BJ (cell line): ENCODE data around the gene TFAP2A. TPM values are rescaled to one million over a fixed set of nuclear protein-coding genes. Genes with fewer than 3 reads are reported as not detected.

Experiments used
- CTCF ChIA-PET: fragments of 350-600 bp; formaldehyde crosslinking; extraction: SDS; loops from one replicate; lab custom pipeline; 2021; ENCODE audit warnings: antibody characterized with exemption, inconsistent platforms; lab: Yijun Ruan, JAX
- POLR2A ChIA-PET: fragments of 300-600 bp; sonication (Branson Sonifier 250); formaldehyde crosslinking; extraction: SDS; loops from one replicate; lab custom pipeline; 2021; ENCODE audit warnings: antibody characterized with exemption; lab: Charles Lee
- DNase-seq: peaks from one replicate; pipeline ENCODE4 v3.0.0-alpha.2; 2011; ENCODE audit warnings: low read depth
- H3K27me3 ChIP-seq: 2 replicates; pipeline ENCODE4 v1.6.0; 2011; ENCODE audit warnings: low read length; ENCODE audit not compliant: control insufficient read depth, insufficient read depth
- H3K36me3 ChIP-seq: 2 replicates; pipeline ENCODE4 v1.5.1; 2011; ENCODE audit warnings: low read length; ENCODE audit not compliant: control insufficient read depth, insufficient read depth
- H3K4me3 ChIP-seq: 2 replicates; pipeline ENCODE4 v1.5.1; 2011; ENCODE audit warnings: low read depth, mild to moderate bottlenecking, control low read depth, low read length
- polyA plus RNA-seq: library from polyadenylated mRNA; depleted of rRNA; stranded (reverse); fragments of >200 nt; gene quantifications from 2 replicates; pipeline ENCODE4 v1.2.3, GENCODE V29; 2011
- TF ChIP-seq, protein P1 (sequence below): IDR thresholded peaks from 2 replicates; pipeline ENCODE4 v1.5.1; 2011; ENCODE audit warnings: low read depth, mild to moderate bottlenecking, control low read depth, inconsistent platforms, low read length, moderate library complexity; ENCODE audit not compliant: insufficient read depth

TFAP2A gene
- polyA plus RNA-seq, 1 experiment: 14.0 TPM

DNA sequence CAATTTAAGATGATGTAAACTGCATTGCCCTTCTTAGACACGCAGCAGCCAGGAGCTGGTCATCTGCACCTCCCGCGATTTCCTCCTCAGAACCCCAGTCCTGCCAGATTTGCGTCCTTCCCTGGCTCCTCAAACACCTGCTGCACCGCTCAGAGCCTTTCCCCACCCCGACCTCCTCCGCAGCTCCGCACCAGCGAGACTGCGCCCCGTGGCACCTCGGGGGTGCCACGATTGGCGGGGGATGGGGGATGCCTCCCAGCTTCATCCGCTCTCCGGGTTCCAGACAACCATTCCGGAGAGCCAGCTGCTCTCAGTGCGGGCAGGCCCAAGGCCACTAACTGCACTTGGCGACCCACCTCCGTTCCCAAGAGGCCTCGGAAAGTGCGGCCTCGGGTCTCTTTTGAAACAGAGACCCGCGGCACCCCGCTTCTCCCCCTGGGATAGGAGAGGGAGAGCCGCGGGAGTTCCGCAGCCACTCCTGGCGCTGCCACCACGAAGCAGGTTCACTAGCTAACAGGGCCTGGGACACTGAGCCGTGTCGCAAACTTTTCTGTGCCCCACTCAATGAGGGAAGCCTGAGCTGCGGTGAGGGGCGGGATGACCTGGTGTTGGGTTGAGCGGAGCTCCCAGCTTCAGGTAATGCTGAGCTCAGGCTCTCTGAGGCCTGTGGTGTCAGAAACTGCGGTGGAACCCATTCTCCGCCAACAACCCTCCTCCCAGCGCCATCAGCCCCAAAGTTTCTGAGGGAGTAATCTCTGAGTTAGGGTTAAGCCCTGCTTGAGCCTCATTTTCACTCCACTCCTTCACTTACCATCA is 7.3 kb upstream of the TFAP2A start:
- ChIA-PET POLR2A (no interaction called here), CTCF (interaction anchor here (1.0 to 1.3 kb wide), 2 partner anchors 391 to 1439 kb away, joined by 3 to 6 read pairs; no protein-coding TSS in a partner anchor)
- no peaks in the 10 kb centered on the region for H3K27me3 ChIP-seq
- no peak for DNase-seq
- H3K36me3 ChIP-seq: no peaks in the 10 kb centered on the region
- H3K4me3 ChIP-seq: no peak overlapping the region
- TF ChIP-seq, protein P1, sequence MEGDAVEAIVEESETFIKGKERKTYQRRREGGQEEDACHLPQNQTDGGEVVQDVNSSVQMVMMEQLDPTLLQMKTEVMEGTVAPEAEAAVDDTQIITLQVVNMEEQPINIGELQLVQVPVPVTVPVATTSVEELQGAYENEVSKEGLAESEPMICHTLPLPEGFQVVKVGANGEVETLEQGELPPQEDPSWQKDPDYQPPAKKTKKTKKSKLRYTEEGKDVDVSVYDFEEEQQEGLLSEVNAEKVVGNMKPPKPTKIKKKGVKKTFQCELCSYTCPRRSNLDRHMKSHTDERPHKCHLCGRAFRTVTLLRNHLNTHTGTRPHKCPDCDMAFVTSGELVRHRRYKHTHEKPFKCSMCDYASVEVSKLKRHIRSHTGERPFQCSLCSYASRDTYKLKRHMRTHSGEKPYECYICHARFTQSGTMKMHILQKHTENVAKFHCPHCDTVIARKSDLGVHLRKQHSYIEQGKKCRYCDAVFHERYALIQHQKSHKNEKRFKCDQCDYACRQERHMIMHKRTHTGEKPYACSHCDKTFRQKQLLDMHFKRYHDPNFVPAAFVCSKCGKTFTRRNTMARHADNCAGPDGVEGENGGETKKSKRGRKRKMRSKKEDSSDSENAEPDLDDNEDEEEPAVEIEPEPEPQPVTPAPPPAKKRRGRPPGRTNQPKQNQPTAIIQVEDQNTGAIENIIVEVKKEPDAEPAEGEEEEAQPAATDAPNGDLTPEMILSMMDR: no peak

DNA sequence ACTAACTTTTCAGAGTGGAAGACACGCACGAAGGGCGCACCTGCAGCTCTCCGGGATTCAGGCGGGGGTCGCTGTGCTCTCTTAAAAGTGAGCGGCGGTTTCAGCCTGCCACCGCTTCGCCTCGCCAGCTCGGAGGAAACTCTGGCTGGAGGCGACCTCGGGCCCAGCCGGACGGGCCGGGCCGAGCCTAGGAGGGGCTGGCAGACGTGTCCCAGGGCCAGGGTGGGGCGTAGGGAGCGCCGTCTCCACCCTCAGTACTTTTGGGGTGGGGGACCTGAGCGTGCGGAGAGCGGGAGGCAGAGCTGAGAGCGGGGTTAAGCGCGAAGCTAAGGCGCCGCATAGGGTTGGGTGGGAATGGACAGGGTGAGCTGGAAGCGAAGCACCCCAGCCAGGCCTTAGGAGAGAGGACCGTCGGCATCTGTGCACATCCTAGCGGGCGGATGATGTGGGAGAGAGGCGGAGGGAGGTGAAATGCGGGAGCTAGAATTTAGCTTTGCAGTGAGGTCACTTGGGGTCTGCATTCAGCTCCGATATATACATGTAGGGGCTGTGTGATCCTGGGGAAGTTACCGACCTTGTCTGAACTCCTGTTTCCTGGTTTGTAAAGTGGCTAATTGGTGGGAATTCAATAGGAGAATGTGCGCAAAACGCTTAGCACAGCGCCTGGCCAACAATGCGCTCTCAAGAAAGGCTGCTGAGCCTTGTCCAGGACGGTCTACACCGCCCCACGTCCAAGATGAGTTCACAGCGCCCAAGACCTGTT is 6.5 kb upstream of the TFAP2A start:
- H3K27me3 ChIP-seq: no peaks in the 10 kb centered on the region
- H3K36me3 ChIP-seq: no peaks in the 10 kb centered on the region
- no peak for DNase-seq
- no peak overlapping the region for H3K4me3 ChIP-seq
- TF ChIP-seq, protein P1: no peak
- ChIA-PET CTCF (interaction anchor here (1.0 to 1.3 kb wide), 2 partner anchors 391 to 1439 kb away, joined by 3 to 6 read pairs; no protein-coding TSS in a partner anchor), POLR2A (no interaction called here)

DNA sequence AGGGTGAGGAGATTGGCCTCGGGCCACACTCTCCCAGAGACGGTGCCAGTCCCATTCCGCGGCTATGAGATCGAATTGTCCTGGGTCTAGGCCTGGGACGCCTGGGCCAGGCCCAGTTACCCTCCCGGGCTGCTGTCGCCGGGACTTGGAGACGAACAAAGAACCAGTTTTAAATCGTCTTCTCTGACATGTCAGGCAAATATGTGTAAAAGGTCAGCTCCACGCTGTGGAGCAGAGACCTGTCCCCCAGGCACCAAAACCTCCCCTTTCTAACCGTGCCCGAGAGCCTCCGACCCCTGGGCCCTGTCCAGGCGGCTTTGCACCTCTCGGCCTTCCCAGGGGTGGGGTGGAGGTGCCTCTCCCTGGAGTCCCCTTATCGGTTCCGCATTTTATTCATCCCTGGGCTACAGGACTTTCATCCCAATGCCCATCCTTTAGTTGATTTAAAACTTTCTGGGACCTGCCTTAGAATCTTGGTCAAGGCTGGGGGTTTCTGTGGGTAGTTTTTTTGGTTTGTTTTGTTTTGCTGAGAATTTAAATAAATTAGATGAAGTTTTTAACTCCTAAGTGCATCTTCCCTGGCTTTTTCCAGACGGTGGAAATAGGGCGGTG is 5.8 kb upstream of the TFAP2A start:
- TF ChIP-seq, protein P1: no peak
- H3K36me3 ChIP-seq: no peaks in the 10 kb centered on the region
- ChIA-PET CTCF (interaction anchor here (1.0 to 1.3 kb wide), 2 partner anchors 390 to 1438 kb away, joined by 3 to 6 read pairs; no protein-coding TSS in a partner anchor), POLR2A (no interaction called here)
- no peak overlapping the region for H3K4me3 ChIP-seq
- no peak for DNase-seq
- H3K27me3 ChIP-seq: no peaks in the 10 kb centered on the region

DNA sequence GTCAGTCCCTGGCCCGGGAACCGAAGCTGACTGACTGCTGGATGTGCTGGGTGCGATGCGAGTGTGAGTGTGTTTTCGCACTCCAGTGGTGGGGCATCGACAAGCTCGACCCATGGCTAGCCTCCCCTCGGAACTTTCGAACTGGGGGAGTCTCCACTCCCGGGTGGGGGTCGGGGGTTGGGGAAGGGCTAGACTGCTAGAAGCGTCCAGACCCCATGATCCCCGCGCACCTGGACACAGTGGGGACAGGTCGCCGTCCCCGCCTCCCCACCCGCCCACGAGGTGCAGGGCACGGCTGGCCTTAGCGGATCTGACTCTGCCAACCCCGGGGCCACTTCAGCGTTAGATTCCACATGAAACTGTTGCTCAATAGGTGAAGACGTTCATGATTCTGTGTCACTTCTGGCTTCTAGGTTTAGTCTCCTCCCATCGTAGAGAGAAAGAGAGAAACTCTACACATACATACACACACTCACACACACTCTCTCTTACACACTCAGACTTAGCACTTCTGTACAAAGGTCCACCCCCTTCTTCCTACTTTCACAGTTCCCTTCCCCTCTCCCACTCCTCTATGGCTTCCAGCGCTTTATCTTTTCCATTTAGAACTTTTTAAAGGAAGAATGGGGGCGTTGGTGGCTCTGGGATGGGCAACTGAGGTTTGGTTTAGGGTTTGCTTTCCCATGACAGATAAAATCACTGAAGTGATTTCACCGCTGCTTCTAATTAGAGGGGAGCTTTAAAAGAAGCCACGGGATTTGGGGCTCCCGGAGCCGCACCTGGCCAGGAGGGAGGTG is 5.1 kb upstream of the TFAP2A start:
- TF ChIP-seq, protein P1: no peak
- CTCF ChIA-PET: interaction anchor here (1.3 kb wide), 1 partner anchor 1437 kb away, joined by 4 read pairs; no protein-coding TSS in a partner anchor
- H3K27me3 ChIP-seq: no peaks in the 10 kb centered on the region
- POLR2A ChIA-PET: no interaction called here
- H3K36me3 ChIP-seq: no peaks in the 10 kb centered on the region
- no peak overlapping the region; the same call in 1 of the 2 replicates for H3K4me3 ChIP-seq
- no peak for DNase-seq
